KOPT-K1 (cell line): ENCODE data around the gene TNFRSF8.
A peak's percentile ranks its signal among the peaks of the same experiment; 100 is the strongest.

Experiments used
- H3K27ac ChIP-seq: fragments of 200-600 bp; sonication (generic); 2 replicates; pipeline ENCODE4 v1.5.1; 2016; ENCODE audit warnings: antibody characterized with exemption, mild to moderate bottlenecking, low read depth, low read length; ENCODE audit not compliant: poor library complexity, severe bottlenecking
- H3K36me3 ChIP-seq: fragments of 200-600 bp; sonication (generic); 2 replicates; pipeline ENCODE4 v1.5.1; 2017; ENCODE audit warnings: antibody characterized with exemption, mild to moderate bottlenecking, low read length, moderate library complexity; ENCODE audit not compliant: insufficient read depth
- H3K9me3 ChIP-seq: fragments of 200-600 bp; sonication (generic); 2 replicates; pipeline ENCODE4 v1.5.1; 2017; ENCODE audit warnings: antibody characterized with exemption, low read length, mild to moderate bottlenecking; ENCODE audit not compliant: insufficient read depth, poor library complexity, severe bottlenecking

Gene TNFRSF8

DNA sequence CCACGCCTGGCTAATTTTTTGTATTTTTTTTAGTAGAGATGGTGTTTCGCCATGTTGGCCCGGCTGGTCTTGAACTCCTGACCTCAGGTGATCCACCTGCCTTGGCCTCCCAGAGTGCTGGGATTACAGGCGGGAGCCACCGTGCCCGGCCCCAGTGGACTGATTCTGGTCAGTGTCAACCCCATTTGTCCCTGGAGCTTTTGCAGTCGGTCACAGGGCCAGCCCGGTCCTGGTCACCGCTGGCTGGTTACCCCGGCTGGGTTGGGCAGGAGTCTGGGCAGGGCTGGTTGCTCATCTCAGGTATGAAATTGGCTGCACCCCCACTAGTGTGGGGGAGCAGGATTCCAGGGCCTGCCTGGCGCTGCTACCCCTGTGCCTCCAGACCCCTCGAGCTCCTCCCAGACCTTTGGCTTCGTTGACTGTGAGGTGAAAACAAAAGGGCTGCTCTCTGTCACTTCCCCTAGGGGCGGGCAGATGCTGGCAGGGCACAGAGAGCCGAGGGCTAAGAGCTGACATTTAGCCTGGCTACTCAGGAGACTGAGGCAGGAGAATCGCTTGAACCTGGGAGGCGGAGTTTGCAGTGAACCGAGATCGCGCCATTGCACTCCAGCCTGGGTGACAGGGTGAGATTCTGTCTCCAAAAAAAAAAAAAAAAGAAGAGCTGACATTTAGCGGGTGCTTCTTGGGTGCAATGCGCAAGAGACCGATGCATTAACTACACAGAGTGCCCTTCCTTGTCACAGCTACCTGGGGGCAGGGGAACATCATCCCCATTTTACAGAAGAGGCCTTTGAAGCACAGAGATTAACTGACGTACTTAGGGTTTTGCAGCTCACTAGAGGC is 114.3 kb downstream of the TNFRSF8 start:
- no peaks in the 10 kb centered on the region for H3K36me3 ChIP-seq
- H3K9me3 ChIP-seq, result no peaks in the 10 kb centered on the region
- peak overlapping the region; percentile 47 for H3K27ac ChIP-seq

GRCh38 chr1:12177999-12178441 is 114.9 kb downstream of the TNFRSF8 start:
- Histone ChIP-seq H3K27ac (peak overlapping the region; percentile 47), H3K36me3 (no peaks in the 10 kb centered on the region), H3K9me3 (no peaks in the 10 kb centered on the region)

- Histone ChIP-seq H3K27ac (peak overlapping the region; percentile 47), H3K9me3 (no peaks in the 10 kb centered on the region), H3K36me3 (no peaks in the 10 kb centered on the region)
Observed at GRCh38 chr1:12178511-12178910, 115.4 kb downstream of the TNFRSF8 start.

DNA sequence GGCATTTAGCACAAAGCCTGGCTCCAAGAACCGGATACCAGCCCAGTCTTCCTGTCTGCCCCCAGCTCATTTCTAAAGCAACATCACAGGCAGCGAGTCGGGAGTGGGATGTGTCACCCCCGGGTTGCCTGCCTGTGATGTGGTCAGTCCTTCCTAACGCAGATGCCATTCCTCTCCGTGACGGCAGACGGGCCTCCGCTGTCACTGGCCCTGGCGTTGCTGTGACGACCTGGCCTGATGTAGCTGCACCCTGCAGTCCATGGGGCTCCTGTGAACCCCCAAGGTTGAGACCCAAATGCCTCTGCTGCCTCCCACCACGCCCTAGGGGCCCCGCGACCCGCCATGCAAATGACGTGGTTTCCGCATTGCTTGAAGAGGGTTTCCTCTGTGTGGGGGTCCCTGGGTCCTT is 116.0 kb downstream of the TNFRSF8 start:
- peak overlapping the region; percentile 47 for H3K27ac ChIP-seq
- H3K9me3 ChIP-seq, result no peaks in the 10 kb centered on the region
- no peaks in the 10 kb centered on the region for H3K36me3 ChIP-seq

- no peaks in the 10 kb centered on the region for H3K36me3 ChIP-seq
- peak overlapping the region; percentile 47 for H3K27ac ChIP-seq
- no peaks in the 10 kb centered on the region for H3K9me3 ChIP-seq
Observed at GRCh38 chr1:12179676-12180075, 116.6 kb downstream of the TNFRSF8 start.

DNA sequence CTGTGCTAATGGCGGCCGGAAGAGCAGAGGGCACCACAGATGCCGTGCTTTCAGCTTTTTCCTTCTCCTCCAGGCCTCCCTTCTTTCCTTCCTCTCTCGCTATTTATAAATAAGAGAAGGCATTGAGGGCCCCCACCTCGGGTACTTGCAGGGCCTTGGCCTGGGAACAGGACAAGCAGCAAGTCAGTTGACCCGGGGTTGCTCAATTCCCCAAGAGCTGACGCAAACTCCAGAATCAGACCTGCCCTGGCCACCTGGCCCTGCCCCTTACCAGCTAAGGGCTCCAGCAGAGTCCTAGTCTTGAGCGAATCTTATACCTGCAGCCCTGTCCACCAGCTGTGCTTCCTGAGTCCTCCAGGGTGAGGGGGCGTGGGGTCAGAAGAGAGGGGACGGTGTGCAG is 117.2 kb downstream of the TNFRSF8 start:
- H3K36me3 ChIP-seq, result no peaks in the 10 kb centered on the region
- no peak overlapping the region for H3K27ac ChIP-seq
- no peaks in the 10 kb centered on the region for H3K9me3 ChIP-seq

GRCh38 chr1:12180903-12181302 is 117.8 kb downstream of the TNFRSF8 start:
- H3K36me3 ChIP-seq, result no peaks in the 10 kb centered on the region
- no peaks in the 10 kb centered on the region for H3K9me3 ChIP-seq
- no peak overlapping the region for H3K27ac ChIP-seq

DNA sequence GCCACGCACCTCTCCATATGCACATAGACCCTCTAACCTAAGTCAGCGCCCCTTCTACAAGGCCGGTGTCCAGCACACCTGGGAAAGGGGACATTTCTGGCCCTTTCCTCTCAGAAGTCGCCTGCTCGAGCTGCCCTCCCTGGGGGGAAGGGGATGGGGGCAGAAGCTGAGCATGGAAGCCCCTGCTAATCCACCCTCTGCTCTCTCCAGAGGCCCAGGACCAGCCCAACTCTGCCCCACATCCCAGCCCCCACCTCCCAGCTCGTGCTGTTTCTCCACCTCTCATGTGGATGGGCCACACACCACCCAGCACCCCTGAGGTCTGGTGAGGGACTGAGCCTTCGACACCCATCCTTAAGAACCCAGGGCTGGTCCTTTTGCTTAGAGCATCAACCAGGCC is 118.5 kb downstream of the TNFRSF8 start:
- no peaks in the 10 kb centered on the region for H3K36me3 ChIP-seq
- no peaks in the 10 kb centered on the region for H3K9me3 ChIP-seq
- no peak overlapping the region for H3K27ac ChIP-seq

- Histone ChIP-seq H3K36me3 (no peaks in the 10 kb centered on the region), H3K9me3 (no peaks in the 10 kb centered on the region), H3K27ac (no peak overlapping the region)
Observed at GRCh38 chr1:12182410-12182984, 119.4 kb downstream of the TNFRSF8 start.

- no peak overlapping the region for H3K27ac ChIP-seq
- H3K36me3 ChIP-seq, result no peaks in the 10 kb centered on the region
- no peaks in the 10 kb centered on the region for H3K9me3 ChIP-seq
Observed at GRCh38 chr1:12183095-12183794, 120.1 kb downstream of the TNFRSF8 start.

DNA sequence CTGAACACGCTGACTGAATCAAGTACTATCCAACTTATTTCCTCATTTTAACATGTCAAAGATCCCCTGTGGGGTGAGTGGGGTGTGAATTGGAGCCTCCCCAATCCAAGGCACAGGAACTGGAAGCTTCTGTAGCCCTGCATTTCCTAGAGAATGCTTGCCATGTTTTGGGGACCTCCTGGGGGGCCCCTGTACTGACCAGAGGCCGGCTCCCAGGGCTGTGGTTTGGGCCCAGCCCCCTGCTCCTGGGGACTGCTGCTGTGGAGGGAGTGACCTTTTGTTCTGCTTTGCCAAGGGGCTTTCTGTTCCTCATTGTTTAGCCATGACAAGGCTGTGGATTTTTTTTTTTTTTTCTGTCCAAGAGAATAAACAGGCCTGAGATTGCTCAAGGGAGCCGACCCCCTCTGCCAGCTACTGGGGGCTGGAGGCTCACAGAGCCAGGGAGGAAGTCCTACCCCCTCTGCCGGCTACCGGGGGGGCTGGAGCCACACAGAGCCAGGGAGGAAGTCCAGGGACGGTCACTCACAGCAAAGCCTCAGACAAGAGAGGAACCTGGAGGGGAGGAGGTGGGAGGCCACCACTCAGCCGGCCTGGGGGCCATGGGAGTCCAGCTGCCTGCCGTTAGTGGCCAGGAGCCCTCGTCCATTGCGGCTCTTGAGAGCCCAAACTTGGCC is 121.0 kb downstream of the TNFRSF8 start:
- Histone ChIP-seq H3K9me3 (no peaks in the 10 kb centered on the region), H3K36me3 (no peaks in the 10 kb centered on the region), H3K27ac (no peak overlapping the region)

DNA sequence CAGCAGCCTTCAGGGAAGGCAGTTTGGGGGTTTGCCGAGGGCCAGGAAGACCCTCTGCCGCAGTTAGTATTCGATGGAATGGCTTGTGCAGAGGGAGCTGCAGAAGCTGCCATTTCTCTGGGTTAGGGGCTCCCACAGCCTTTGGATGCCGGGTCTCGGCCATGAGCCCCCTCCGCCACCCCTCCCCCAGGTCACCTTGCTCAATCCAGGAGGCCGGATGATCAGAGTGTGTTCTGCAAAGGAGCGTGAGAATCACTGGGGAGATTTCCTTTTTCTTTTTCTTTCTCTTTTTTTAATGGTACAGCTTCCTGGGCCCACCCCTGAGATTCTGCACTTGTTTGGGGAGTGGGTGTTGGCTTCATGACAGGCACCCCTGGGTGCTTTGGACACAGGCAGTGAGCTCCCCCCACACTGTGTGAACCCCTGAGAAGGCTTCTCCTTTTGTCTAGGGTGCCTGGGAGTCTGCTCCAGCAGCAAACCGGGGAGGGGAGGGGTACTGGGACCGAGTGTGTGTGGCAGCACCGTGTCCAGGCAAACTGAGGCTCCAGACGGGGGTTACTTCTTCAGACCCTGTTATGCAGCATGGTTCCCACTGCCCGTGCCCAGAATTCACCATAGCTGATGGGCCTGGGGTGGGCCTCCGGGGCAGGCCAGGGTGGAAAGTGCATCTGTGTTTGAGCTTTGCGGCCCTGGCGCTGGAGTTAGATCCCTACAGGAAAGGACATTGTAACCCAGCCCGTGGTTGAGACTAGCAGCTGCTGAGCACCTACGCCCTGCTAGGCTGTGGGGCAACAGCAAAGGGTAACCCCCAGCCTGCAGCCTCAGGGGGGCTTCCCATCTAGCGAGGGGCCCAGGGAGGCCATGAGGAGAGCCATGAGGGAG is 122.2 kb downstream of the TNFRSF8 start:
- Histone ChIP-seq H3K36me3 (no peaks in the 10 kb centered on the region), H3K27ac (no peak overlapping the region), H3K9me3 (no peaks in the 10 kb centered on the region)

DNA sequence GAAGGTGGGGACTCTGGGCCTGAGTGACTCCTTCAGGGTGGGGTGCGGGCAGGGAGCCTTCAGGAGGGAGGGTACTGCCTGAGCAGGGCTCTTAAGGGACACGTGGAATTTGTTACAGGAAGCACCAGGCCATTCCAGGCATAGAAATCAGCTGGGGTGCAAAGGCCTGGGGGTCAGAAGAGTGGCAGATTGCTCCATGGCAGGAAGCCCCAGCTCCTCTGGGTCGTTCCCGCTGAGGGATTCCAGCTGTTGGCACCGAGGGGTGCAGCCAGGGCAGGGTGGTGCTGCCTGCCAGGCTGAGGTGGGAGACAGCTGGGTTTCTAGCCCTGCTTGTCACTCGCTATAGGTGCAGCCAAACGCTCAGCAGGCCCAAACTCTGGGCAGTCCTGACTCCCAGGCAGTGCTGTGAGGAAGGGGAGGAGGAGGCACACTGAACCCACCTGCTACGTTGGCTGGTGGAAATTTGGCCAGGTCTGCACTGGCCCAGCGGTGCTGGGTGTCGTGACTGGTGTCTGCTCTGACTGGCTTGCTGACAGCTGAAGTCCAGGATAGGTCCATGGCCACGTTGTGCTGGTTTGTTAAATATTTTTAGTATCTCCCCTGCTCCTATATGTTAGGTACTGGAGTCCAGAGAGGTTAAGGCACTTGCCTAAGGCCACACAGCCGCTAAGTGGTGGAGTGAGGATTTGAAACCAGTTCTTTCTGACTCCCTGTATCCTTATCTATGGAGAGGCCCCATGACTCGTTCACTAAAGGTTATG is 123.0 kb downstream of the TNFRSF8 start:
- Histone ChIP-seq H3K9me3 (no peaks in the 10 kb centered on the region), H3K27ac (no peak overlapping the region), H3K36me3 (no peaks in the 10 kb centered on the region)

GRCh38 chr1:12186679-12186985 is 123.5 kb downstream of the TNFRSF8 start:
- no peaks in the 10 kb centered on the region for H3K9me3 ChIP-seq
- H3K36me3 ChIP-seq, result no peaks in the 10 kb centered on the region
- no peak overlapping the region for H3K27ac ChIP-seq
